Measurements from ENCODE around the gene PACRG. TPM values are rescaled to one million over a fixed set of nuclear protein-coding genes. Genes with fewer than 3 reads are reported as not detected.
A peak's percentile ranks its signal among the peaks of the same experiment; 100 is the strongest.

The PACRG gene
- total RNA-seq, 5 donors from 2014 or later (not counting 1 experiment from before 2014, with no cell fraction given), result 0.20 to 3.0 (median 1.2) TPM; not detected in 1

DNA sequence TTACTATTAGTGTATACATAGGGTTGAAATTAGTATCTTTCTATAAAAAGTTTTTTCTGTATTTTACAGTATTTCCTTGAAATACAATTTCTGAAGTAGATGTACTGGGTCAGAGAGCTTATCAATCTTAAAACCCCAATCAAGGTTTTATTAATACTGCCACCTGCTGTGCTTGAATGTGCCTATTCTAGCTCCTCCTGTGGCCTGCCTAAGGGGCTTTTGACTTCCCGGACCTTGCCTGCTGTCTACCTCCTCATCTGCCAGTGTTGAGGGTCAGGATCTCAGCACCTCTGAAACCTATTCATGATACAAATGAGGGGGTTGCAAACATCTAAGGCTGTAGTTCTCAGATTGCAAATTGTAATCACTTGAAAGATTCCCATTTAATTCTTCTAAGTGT is 9.2 kb downstream of the PACRG start:
- Mint-ChIP-seq H3K36me3 (no peaks in the 10 kb centered on the region), H3K9me3 (no peaks in the 10 kb centered on the region), H3K27ac (no peak overlapping the region), H3K4me1 (peaks cover 9 to 10% (median 10%) of the 10 kb centered on the region in 3 donors), H3K4me3 (no peak overlapping the region), H3K27me3 (peaks cover 0 to 4% of the 10 kb centered on the region in 2 donors)
- ATAC-seq (replicated peaks in 1 of 4), result no peak
- DNase-seq, result peak in 1 of 35 experiments; percentile 8
- H3K4me1 ChIP-seq (ENCODE audit: control insufficient read depth in 1 of 2, extremely low read depth in 1 of 2, insufficient read depth in 2 of 2, low read length in 2 of 2), result peaks cover 2 to 3% of the 10 kb centered on the region in 2 experiments
- ChIA-PET POLR2A (no interaction called here), CTCF (interaction anchor here in 1 of 2 donors (0.6 to 2.3 kb wide), 4 partner anchors 9 to 1318 kb away, joined by 3 to 7 read pairs (median 3); partner anchors contain the start of genes PACRG and PRKN)
- no peak overlapping the region for H3K27ac ChIP-seq (ENCODE audit: low read length)
- no peaks in the 10 kb centered on the region for H3K27me3 ChIP-seq (replicated peaks in 1 of 2; ENCODE audit: control insufficient read depth in 2 of 2, extremely low read depth in 1 of 2, insufficient read depth in 2 of 2, low read length in 1 of 2)
- no peaks in the 10 kb centered on the region for H3K36me3 ChIP-seq (ENCODE audit: control insufficient read depth in 2 of 2, extremely low read depth in 1 of 2, insufficient read depth in 1 of 2, low read length in 1 of 2)
- no peaks in the 10 kb centered on the region for H3K9me3 ChIP-seq
- WGBS (ENCODE audit: insufficient coverage), result no CpG with 5 or more reads among the region's 1 CpG
- H3K4me3 ChIP-seq (ENCODE audit: control insufficient read depth in 1 of 2, extremely low read depth in 1 of 2, low read length in 1 of 2), result no peak overlapping the region

GRCh38 chr6:162750776-162751175 is 23.0 kb downstream of the PACRG start:
- H3K4me1 ChIP-seq (ENCODE audit: control insufficient read depth in 1 of 2, extremely low read depth in 1 of 2, insufficient read depth in 2 of 2, low read length in 2 of 2), result no peaks in the 10 kb centered on the region
- H3K4me3 Mint-ChIP-seq, result no peak overlapping the region
- POLR2A ChIA-PET, result no interaction called here
- DNase-seq (no peak), ATAC-seq (replicated peaks in 1 of 4) (no peak)
- H3K36me3 ChIP-seq (ENCODE audit: control insufficient read depth in 2 of 2, extremely low read depth in 1 of 2, insufficient read depth in 1 of 2, low read length in 1 of 2), result no peaks in the 10 kb centered on the region
- H3K27ac Mint-ChIP-seq, result no peak overlapping the region
- no peaks in the 10 kb centered on the region for H3K36me3 Mint-ChIP-seq
- H3K9me3 Mint-ChIP-seq, result no peaks in the 10 kb centered on the region
- WGBS (ENCODE audit: insufficient coverage), result no CpG with 5 or more reads among the region's 3 CpGs
- peaks cover 0 to 4% of the 10 kb centered on the region in 2 donors for H3K27me3 Mint-ChIP-seq
- CTCF ChIA-PET, result no interaction called here
- no peaks in the 10 kb centered on the region for H3K9me3 ChIP-seq
- H3K4me3 ChIP-seq (ENCODE audit: control insufficient read depth in 1 of 2, extremely low read depth in 1 of 2, low read length in 1 of 2), result no peak overlapping the region
- no peaks in the 10 kb centered on the region for H3K27me3 ChIP-seq (replicated peaks in 1 of 2; ENCODE audit: control insufficient read depth in 2 of 2, extremely low read depth in 1 of 2, insufficient read depth in 2 of 2, low read length in 1 of 2)
- H3K4me1 Mint-ChIP-seq, result no peaks in the 10 kb centered on the region
- no peak overlapping the region for H3K27ac ChIP-seq (ENCODE audit: low read length)

DNA sequence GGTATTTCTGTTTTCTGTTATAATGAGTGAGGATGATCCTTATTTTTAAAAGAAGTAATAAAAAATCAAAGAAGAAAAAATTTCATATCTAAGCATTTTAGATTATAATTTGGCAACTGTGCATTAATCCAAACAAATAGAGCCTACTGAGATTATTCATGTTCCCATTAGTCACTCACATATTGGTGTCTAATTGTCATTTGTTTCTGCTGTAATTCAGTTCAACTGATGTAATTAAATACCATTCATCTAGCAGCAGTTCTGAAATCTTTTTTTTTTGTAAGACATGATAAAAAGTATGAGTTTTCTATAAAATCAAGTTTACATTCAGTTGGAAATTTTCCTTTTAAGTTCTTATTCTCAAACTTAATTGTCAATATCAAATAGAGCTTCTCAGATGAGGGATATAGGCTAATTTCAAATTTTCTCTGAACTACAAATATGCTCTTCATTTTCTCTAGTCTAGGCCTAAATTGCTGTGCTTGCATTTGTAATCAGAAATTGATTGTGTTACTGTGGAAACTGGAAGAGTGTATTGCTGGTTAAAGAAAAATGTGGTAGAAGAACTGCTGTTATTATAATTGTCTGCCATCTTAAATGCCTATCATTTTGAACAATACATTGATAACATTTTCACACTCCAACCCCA is 23.6 kb downstream of the PACRG start:
- no peak overlapping the region for H3K27ac Mint-ChIP-seq
- H3K4me1 ChIP-seq (ENCODE audit: control insufficient read depth in 1 of 2, extremely low read depth in 1 of 2, insufficient read depth in 2 of 2, low read length in 2 of 2), result no peaks in the 10 kb centered on the region
- POLR2A ChIA-PET, result no interaction called here

DNA sequence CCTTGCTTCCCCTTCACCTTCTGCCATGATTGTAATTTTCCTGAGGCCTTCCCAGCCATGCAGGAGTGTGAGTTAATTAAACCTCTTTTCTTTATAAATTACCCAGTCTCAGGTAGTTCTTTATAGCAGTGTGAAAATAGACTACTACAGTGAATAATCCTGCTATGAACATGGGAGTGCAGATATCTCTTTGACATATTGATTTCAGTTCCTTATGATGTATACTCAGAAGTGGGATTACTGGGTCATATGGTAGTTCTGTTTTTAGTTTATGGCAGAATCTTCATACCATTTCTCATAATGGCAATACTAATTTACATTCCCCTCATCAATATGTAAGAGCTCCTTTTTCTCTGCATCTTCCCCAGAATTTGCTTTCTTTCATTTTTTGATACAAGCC is 26.0 kb downstream of the PACRG start:
- ATAC-seq (replicated peaks in 1 of 4) (no peak), DNase-seq (no peak)
- H3K4me3 Mint-ChIP-seq, result no peak overlapping the region
- POLR2A ChIA-PET, result no interaction called here
- no peaks in the 10 kb centered on the region for H3K9me3 Mint-ChIP-seq
- Histone ChIP-seq H3K27me3 (replicated peaks in 1 of 2; ENCODE audit: control insufficient read depth in 2 of 2, extremely low read depth in 1 of 2, insufficient read depth in 2 of 2, low read length in 1 of 2) (no peaks in the 10 kb centered on the region), H3K4me1 (ENCODE audit: control insufficient read depth in 1 of 2, extremely low read depth in 1 of 2, insufficient read depth in 2 of 2, low read length in 2 of 2) (no peaks in the 10 kb centered on the region), H3K36me3 (ENCODE audit: control insufficient read depth in 2 of 2, extremely low read depth in 1 of 2, insufficient read depth in 1 of 2, low read length in 1 of 2) (no peaks in the 10 kb centered on the region), H3K27ac (ENCODE audit: low read length) (no peak overlapping the region), H3K4me3 (ENCODE audit: control insufficient read depth in 1 of 2, extremely low read depth in 1 of 2, low read length in 1 of 2) (no peak overlapping the region), H3K9me3 (no peaks in the 10 kb centered on the region)
- no peaks in the 10 kb centered on the region for H3K36me3 Mint-ChIP-seq
- no peaks in the 10 kb centered on the region for H3K27me3 Mint-ChIP-seq
- CTCF ChIA-PET, result no interaction called here
- no peak overlapping the region for H3K27ac Mint-ChIP-seq
- H3K4me1 Mint-ChIP-seq, result no peaks in the 10 kb centered on the region

More for the DNA sequence above, 23.6 kb downstream of the PACRG start:
- Histone ChIP-seq H3K27ac (ENCODE audit: low read length) (no peak overlapping the region), H3K36me3 (ENCODE audit: control insufficient read depth in 2 of 2, extremely low read depth in 1 of 2, insufficient read depth in 1 of 2, low read length in 1 of 2) (no peaks in the 10 kb centered on the region), H3K27me3 (replicated peaks in 1 of 2; ENCODE audit: control insufficient read depth in 2 of 2, extremely low read depth in 1 of 2, insufficient read depth in 2 of 2, low read length in 1 of 2) (no peaks in the 10 kb centered on the region), H3K4me3 (ENCODE audit: control insufficient read depth in 1 of 2, extremely low read depth in 1 of 2, low read length in 1 of 2) (no peak overlapping the region), H3K9me3 (no peaks in the 10 kb centered on the region)
- no peak overlapping the region for H3K4me3 Mint-ChIP-seq
- CTCF ChIA-PET, result no interaction called here
- DNase-seq, result no peak
- ATAC-seq (replicated peaks in 1 of 4), result no peak
- H3K36me3 Mint-ChIP-seq, result no peaks in the 10 kb centered on the region
- H3K4me1 Mint-ChIP-seq, result no peaks in the 10 kb centered on the region
- H3K27me3 Mint-ChIP-seq, result peaks cover 0 to 4% of the 10 kb centered on the region in 2 donors
- H3K9me3 Mint-ChIP-seq, result no peaks in the 10 kb centered on the region

DNA sequence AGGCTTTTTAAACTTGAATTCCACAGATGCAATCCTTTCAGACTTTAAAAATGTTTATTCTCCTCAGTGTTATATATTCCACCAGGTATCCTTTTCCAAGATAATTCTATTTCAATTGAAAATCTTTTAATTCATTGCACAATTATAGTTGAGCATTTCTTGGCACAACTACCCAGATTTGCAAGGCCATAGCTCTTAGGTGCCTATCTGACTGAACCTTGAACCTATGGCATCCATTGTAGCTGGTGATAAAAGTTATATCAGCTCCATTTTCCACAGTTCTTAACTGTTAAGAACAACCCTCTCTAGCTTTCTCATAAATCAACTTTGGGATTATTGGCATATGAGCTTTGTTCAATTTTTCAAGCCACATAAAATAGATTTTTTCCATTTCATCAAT is 42.4 kb downstream of the PACRG start:
- Mint-ChIP-seq H3K4me1 (peaks cover 0 to 5% (median 5%) of the 10 kb centered on the region in 3 donors), H3K9me3 (no peaks in the 10 kb centered on the region), H3K36me3 (no peaks in the 10 kb centered on the region), H3K4me3 (no peak overlapping the region), H3K27me3 (no peaks in the 10 kb centered on the region), H3K27ac (no peak overlapping the region)
- H3K27me3 ChIP-seq (replicated peaks in 1 of 2; ENCODE audit: control insufficient read depth in 2 of 2, extremely low read depth in 1 of 2, insufficient read depth in 2 of 2, low read length in 1 of 2), result no peaks in the 10 kb centered on the region
- no peak overlapping the region for H3K27ac ChIP-seq (ENCODE audit: low read length)
- ChIA-PET CTCF (no interaction called here), POLR2A (interaction anchor here in 1 of 2 donors (0.5 to 0.7 kb wide), 2 partner anchors 8 to 277 kb away, joined by 4 read pairs; no protein-coding TSS in a partner anchor)
- no peak overlapping the region for H3K4me3 ChIP-seq (ENCODE audit: control insufficient read depth in 1 of 2, extremely low read depth in 1 of 2, low read length in 1 of 2)
- no peak for ATAC-seq (replicated peaks in 1 of 4)
- no peaks in the 10 kb centered on the region for H3K36me3 ChIP-seq (ENCODE audit: control insufficient read depth in 2 of 2, extremely low read depth in 1 of 2, insufficient read depth in 1 of 2, low read length in 1 of 2)
- DNase-seq, result no peak
- no peaks in the 10 kb centered on the region for H3K9me3 ChIP-seq
- H3K4me1 ChIP-seq (ENCODE audit: control insufficient read depth in 1 of 2, extremely low read depth in 1 of 2, insufficient read depth in 2 of 2, low read length in 2 of 2), result no peaks in the 10 kb centered on the region

DNA sequence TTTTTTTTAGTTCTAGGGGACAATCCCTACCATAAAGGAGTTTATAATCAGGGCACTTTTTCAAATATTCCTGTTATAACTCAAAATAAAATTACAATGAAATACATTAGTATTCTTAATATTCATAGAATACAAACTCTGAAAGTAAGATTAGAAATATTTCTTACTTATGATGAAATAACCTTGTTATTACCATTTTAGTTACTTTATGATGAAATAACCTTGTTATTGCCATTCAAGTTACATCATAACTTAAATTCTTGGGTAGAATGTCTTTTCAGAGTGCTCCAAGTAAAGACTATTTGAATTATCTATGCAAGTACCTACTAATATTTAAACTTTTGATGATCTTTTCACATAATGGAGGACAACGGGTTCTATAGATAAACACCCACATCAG is 43.2 kb downstream of the PACRG start:
- no peak for DNase-seq
- no peak overlapping the region for H3K4me3 Mint-ChIP-seq
- no peaks in the 10 kb centered on the region for H3K4me1 ChIP-seq (ENCODE audit: control insufficient read depth in 1 of 2, extremely low read depth in 1 of 2, insufficient read depth in 2 of 2, low read length in 2 of 2)
- CTCF ChIA-PET, result interaction anchor here in 1 of 2 donors (0.6 kb wide), 1 partner anchor 690 kb away, joined by 4 read pairs; no protein-coding TSS in a partner anchor
- no peak overlapping the region for H3K27ac ChIP-seq (ENCODE audit: low read length)
- H3K36me3 ChIP-seq (ENCODE audit: control insufficient read depth in 2 of 2, extremely low read depth in 1 of 2, insufficient read depth in 1 of 2, low read length in 1 of 2), result no peaks in the 10 kb centered on the region
- no peak overlapping the region for H3K27ac Mint-ChIP-seq
- no peaks in the 10 kb centered on the region for H3K27me3 ChIP-seq (replicated peaks in 1 of 2; ENCODE audit: control insufficient read depth in 2 of 2, extremely low read depth in 1 of 2, insufficient read depth in 2 of 2, low read length in 1 of 2)
- no peaks in the 10 kb centered on the region for H3K36me3 Mint-ChIP-seq
- WGBS (ENCODE audit: insufficient coverage), result no CpG with 5 or more reads among the region's 1 CpG
- H3K9me3 Mint-ChIP-seq, result no peaks in the 10 kb centered on the region
- no peaks in the 10 kb centered on the region for H3K27me3 Mint-ChIP-seq
- H3K4me3 ChIP-seq (ENCODE audit: control insufficient read depth in 1 of 2, extremely low read depth in 1 of 2, low read length in 1 of 2), result no peak overlapping the region
- H3K4me1 Mint-ChIP-seq, result peaks cover 0 to 5% (median 5%) of the 10 kb centered on the region in 3 donors
- H3K9me3 ChIP-seq, result no peaks in the 10 kb centered on the region
- ATAC-seq (replicated peaks in 1 of 4), result no peak
- POLR2A ChIA-PET, result no interaction called here

- H3K9me3 Mint-ChIP-seq, result no peaks in the 10 kb centered on the region
- H3K36me3 Mint-ChIP-seq, result no peaks in the 10 kb centered on the region
- no peaks in the 10 kb centered on the region for H3K27me3 Mint-ChIP-seq
- no peak overlapping the region for H3K4me3 ChIP-seq (ENCODE audit: control insufficient read depth in 1 of 2, extremely low read depth in 1 of 2, low read length in 1 of 2)
- H3K27ac Mint-ChIP-seq, result no peak overlapping the region
- H3K27ac ChIP-seq (ENCODE audit: low read length), result no peak overlapping the region
- ChIA-PET CTCF (no interaction called here), POLR2A (no interaction called here)
- no peaks in the 10 kb centered on the region for H3K4me1 ChIP-seq (ENCODE audit: control insufficient read depth in 1 of 2, extremely low read depth in 1 of 2, insufficient read depth in 2 of 2, low read length in 2 of 2)
- ATAC-seq (replicated peaks in 1 of 4), result no peak
- H3K4me1 Mint-ChIP-seq, result peaks cover 0 to 5% (median 5%) of the 10 kb centered on the region in 3 donors
- H3K36me3 ChIP-seq (ENCODE audit: control insufficient read depth in 2 of 2, extremely low read depth in 1 of 2, insufficient read depth in 1 of 2, low read length in 1 of 2), result no peaks in the 10 kb centered on the region
- no peak for DNase-seq
- H3K27me3 ChIP-seq (replicated peaks in 1 of 2; ENCODE audit: control insufficient read depth in 2 of 2, extremely low read depth in 1 of 2, insufficient read depth in 2 of 2, low read length in 1 of 2), result no peaks in the 10 kb centered on the region
- H3K9me3 ChIP-seq, result no peaks in the 10 kb centered on the region
- no peak overlapping the region for H3K4me3 Mint-ChIP-seq
These were observed 44.7 kb downstream of the PACRG start for GRCh38 chr6:162772466-162772865.
